ENCODE results near the gene GABRB1.
"Not testable (repeated sequence)": the region's sequence is repeated elsewhere in the genome, so short reads cannot be mapped to it uniquely, and the experiment has no call there.

GABRB1 gene

DNA sequence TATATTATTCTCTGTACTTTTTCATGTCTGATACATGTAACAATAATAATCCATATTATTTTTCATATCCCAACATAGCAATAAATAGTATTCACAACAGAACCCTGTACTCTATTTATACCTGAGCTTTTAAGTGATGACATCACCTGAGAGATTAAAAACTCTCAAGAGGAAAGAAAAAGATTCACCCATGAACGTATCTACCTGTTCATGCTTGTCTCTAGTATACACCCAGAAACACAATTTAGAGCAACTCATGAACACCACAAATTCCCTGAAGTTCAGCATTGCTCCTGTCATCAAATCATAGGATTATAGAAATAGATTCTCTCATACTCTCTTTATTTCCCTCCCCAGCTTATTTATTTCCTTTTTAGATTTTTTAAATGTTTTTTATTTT lies 185.9 kb downstream of the GABRB1 start:
- DNase-seq, result no peak

DNA sequence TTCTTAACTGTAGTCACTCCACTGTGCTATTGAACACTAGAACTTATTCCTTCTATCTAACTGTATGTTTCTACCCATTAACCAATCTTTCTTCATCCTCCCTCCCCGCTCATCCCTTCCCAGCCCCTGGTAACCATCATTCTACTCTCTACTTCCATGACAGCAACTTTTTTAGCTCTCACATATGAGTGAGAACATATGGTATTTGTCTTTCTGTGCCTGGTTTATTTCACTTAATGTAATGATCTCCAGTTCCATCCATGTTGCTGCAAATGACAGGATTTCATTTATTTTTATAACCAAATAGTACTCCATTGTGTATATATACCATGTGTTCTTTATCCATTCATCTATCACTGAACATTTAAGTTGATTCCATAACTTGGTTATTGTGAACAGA lies 186.5 kb downstream of the GABRB1 start:
- DNase-seq, result no peak

- no peak for DNase-seq
Observed at GRCh38 chr4:47218631-47219030, 187.3 kb downstream of the GABRB1 start.

DNA sequence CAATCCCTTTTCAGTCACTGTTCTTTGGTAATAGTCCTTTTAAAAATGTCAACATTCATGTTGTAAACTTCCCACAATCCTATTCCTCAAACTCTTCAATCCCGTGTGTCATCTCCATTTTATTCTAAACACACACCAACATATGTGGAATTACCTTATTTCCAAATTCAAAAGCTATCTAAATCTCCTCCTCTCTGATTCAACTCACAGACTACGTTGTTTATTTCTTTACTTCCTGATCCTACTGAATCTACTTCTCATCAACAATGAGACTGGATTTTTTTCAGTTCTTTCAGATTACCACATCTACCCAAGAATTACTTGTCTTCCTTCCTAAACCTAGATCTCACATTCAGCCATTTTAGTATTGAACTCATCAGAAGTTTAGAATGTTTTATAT lies 188.2 kb downstream of the GABRB1 start:
- DNase-seq, result no peak

- no peak for DNase-seq
Observed at GRCh38 chr4:47221721-47222120, 190.4 kb downstream of the GABRB1 start.

DNA sequence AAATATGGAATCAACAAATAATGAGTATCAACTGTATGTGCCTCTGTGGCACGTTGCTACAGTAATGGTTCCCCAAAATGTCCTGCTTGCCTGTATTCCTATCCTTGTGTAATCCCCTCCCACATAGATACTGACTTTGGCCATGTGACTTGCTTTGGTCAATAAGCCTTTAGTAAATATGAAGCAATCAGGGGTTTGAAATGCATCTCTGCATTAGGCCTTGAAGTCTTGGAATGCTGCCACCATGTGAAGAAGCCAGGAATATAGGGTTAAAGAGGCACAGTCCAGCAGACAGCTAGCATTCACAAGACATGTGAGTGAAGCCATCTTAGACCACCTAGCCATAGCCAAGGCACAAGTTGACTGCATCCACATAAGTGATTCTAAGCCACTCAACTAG lies 190.9 kb downstream of the GABRB1 start:
- no peak for DNase-seq

DNA sequence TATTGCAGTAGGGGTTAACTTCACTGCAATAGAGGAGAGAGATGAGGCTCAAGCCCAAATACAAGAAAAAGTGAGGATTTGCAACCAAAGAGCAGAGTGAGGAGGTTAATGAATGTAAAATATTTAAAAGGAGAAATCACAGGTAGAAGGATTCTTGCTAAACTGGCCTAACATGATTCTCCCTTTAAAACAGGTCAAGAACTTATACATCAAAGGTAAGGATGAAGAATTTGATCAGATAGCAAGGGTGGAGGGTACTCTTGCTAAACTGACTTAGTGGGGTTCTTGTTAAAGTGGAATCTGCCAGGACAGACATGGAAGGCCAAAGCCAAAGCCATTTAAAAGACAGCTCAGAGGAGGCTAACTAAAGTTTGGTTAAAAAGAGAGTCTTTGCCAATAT lies 193.0 kb downstream of the GABRB1 start:
- DNase-seq, result no peak

- no peak for DNase-seq
Observed at GRCh38 chr4:47235721-47236120, 204.4 kb downstream of the GABRB1 start.

DNA sequence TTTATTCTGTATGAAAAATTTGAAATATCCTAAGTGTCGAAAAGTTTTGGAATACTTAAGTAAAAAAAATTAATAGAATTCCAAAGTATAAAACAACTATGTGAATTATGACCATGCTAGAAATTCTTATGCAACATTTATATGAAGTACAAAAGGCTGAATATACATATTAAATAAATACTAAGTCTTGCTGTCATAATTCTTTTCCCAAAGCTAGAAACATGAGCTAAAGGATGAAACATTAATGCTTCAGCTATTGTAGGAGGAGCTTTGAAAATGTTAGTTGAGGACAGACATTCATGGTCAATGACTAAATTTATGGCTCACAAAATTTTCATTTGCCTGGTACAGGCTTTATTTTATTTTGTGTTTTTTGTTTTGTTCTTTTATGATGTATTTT lies 207.3 kb downstream of the GABRB1 start:
- DNase-seq, result no peak

DNA sequence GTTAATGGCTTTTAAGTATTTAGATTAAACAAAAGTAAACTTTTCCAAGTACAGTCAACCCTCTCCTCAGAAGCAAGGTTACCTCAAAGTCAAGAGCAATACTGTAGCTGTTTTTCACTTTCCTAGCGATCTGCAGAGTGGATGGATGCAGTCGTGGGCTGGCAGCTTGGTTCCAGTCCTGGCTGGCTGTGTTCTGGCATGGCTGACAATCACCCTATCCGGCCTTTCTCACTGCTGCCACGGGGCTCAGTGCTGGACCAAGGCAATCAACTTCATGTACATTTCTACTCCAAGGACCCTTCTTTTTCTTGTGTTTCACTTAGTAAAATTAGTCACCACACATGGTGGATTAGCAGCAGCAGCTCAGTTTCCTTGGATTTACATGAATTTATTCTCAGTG lies 208.3 kb downstream of the GABRB1 start:
- DNase-seq, result no peak

DNA sequence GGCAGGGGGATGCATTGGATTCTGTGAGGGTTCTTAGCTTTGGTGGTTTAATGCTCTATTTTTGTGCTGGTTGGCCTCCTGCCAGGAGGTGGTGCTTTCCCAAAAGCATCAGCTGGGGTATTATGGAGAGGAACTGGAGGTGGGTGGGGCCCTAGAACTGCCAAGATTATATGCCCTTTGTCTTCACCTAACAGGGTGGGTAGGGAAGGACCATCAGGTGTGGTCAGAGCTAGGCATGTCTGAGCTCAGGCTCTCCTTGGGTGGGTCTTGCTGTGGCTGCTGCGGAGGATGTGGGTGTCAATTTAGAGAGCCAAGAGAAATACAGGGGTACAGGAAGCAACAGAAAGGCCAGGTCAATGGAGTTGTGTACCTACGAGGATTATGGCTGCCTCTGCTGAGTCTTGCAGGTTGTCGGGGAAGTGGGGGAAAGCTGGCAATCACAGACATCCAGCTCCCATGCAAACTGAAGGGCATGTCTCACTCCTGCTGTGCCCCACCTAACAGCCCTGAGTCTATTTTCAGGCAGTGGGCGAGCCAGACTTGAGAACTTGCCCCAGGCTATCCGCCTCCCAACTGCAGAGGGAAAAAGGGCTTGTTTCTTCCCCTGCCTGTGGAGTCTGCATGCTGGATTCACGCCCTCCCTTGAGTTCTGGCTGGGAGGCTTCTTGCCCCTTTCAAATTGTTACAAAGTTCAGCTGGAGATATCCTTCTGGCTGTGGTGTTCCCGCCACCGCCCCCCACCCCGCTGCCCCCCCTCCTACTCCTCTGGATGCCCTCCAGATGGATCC lies 220.2 kb downstream of the GABRB1 start:
- DNase-seq, result no peak

GRCh38 chr4:47263721-47264120 lies 232.4 kb downstream of the GABRB1 start:
- no peak for DNase-seq

DNA sequence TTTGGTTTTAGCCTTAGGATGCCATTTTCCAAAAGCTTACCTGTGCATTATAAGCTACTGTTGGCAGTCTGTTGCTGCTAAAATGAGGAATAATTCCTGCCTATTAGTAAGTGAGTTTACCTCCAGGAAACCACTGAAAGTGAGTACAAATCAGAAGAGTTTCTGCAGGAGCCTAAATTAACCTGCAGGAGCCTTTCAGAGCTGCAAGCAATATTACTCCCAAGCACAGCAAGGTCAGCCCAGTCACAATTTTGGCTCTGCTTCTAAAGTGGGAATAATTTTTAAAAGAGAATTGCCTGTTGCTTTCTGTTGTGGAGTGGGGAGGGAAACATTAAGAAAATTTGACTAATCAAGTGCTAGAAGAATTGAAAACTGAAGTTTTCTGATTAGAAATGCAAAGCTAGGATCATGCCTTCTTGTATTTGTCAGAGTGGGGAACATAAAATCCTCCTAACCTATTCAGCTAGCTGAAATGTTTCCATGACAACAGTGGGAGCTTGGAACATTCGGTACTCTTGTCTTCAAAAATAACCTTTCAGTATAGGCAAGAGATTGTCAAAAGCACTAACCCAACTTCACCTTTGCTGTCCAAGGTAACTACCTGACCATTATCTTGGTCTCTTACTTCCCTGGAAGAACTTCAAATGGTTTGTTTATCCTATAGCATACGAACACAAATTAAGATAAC lies 239.0 kb downstream of the GABRB1 start:
- no peak for DNase-seq

DNA sequence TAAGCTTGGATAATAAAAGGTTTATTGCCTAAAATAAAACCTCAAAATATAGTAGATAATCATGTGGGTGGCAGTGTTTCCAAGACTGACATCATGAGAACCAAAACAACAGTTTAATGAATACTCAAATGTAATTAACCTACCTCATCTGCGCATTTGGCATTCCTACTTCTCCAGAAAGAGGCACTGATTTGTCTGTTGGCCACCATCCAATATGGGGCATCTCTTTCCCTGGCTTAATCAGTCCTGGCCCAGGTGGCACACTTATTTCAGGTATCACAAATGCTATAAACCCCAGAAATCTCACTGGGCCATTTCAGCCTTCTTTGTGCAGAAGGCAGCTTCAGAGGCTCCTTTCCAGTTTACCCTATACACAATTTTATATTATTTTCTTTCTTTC lies 239.9 kb downstream of the GABRB1 start:
- DNase-seq, result no peak

DNA sequence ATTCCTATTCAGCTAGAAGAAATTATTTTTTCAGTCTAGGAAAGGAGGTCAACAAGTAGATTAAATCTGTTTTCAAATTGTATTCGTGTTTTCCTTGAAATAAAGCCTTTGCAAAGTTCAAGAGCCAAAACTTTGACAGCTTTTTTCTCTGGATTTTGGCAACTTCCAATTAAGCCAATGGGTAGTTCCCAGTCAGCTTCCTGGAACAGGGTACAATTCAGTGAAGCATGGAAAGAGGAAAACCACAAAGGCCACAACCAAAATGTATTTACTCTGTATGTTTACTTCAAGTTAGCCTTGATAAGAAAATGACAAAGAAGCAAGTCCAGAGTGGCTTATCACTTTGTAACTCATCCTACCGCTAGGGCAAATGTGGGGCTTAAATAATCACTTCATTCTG lies 243.5 kb downstream of the GABRB1 start:
- no peak for DNase-seq

DNA sequence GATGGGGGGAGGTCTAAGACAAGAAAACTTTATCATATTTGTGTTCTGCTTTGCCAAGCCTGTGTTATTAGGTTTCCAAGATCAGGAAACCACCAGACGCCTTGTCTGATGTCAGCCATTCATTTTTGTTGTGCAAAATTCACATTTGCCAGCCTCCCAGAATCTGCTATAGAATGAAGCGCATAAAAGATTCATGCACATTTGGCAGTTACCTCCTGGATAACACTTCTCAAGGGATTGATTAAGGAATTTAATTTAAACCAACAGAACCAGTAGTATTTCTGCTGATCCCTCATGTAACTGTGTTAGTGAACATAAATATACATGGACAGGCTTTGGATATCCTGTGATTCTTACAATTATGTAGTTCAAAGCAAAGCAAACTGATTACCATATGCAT lies 244.2 kb downstream of the GABRB1 start:
- no peak for DNase-seq

DNA sequence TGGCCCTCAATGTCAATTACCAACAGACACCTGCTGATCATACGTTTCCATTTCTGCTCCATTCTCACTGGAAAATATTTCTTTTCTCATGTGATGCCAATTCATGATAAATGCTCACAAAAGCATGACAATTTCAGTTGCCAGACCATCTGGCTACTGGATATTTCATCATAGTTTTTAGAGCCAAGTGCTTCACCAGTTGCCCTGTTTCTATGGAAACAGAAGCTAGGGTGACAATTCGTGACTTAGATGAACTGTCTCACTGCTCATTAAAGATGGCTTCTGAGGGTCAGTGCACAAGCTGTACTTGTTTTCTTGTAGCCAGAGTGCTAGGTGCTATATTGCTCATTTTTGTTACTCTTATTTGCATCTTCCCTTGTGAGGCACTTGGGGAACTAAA lies 247.3 kb downstream of the GABRB1 start:
- DNase-seq, result no peak

GRCh38 chr4:47287735-47288134 lies 256.4 kb downstream of the GABRB1 start:
- no peak for DNase-seq

DNA sequence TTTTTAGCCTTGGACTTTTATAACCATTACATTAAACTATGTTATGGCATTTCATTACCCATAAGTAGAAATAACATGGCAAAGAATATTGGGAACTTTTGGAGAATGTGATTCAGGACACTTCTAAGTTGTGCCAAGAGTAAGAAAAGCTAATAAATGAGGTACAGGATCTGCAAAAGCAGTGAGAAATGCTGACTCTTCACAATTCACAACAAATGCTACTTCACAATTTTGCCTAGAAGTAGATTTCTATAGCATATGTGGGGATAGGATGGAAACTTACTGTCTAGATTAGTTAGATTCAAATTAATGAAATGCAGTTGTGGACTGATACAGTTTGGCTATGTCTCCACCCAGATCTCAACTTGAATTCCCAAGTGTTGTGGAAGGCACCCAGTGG lies 258.4 kb downstream of the GABRB1 start:
- DNase-seq, result no peak

DNA sequence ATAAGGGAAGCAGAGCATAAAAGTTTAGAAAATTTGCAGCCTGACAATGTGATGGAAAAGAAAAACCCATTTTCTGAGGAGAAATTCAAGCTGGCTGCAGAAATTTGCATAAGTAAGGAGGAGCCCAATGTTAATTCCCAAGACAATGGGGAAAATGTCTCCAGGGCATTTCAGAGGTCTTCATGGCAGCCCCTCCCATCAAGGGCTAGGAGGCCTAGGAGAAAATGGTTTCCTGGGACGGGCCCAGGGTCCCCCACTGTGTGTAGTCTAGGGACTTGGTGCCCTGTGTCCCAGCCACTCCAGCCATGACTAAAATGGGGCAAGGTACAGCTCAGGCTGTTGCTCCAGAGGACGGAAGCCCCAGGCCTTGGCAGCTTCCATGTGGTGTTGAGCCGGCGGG lies 259.5 kb downstream of the GABRB1 start:
- not testable (repeated sequence) for DNase-seq

DNA sequence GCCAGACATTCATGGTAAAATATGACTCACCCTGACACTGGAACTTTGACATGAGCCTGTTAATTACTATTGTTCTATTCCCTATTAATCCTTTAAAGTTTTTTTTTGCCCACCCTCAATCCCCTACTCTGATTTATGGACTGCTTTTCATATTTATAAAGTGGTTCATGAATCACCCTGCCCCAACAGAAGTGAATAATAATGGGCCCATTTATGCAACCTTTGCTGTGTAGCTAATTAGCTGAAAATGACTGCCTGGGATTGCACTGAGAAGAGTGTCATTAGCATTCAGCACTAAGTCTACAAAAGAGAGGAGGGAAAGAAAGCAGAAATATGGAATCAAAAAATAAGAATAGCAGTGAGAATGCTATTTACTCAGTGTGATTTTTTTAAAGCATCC lies 277.8 kb downstream of the GABRB1 start:
- DNase-seq, result no peak

DNA sequence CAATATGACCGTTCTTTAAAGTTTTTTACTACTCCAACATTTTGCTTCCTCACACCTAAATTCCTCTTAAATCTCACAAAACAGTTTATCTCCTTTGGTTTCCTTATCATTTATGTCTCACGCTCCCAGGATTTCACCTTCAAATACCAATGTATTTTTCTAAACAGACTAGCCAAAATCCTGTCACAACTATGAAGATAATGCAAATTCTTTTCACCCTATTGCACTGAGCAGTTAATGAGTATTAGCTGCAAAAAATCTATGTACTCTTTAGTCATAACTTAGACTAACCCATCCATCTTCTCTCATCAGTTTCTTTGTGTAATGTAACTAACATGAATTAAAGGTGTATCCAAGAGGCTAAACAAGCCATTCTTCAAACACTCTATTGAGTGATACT lies 280.8 kb downstream of the GABRB1 start:
- no peak for DNase-seq

GRCh38 chr4:47313384-47313783 lies 282.0 kb downstream of the GABRB1 start:
- DNase-seq, result no peak

DNA sequence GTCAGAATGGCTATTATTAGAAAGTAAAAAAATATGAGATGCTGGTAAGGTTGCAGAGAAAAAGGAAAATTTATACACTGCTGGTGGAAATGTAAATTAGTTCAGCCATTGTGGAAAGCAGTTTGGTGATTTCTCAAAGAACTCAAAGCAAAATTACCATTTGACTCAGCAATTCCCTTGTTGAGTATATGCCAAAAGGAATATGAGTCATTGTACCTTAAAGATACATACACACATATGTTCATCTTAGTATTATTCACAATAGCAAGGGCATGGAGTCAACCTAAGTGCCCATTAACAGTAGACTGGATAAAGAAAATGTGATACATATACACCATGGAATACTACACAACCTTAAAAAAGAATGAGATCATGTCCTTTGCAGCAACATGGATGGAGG lies 284.0 kb downstream of the GABRB1 start:
- no peak for DNase-seq

- no peak for DNase-seq
Observed at GRCh38 chr4:47326025-47326424, 294.7 kb downstream of the GABRB1 start.

Data from NCI-H510A (cell line).